Mesothelial cell of epicardium (in vitro differentiated cells): ENCODE measurements around the gene HASPIN. TPM values are rescaled to one million over a fixed set of nuclear protein-coding genes. Genes with fewer than 3 reads are reported as not detected.
"Not testable (repeated sequence)": the region's sequence is repeated elsewhere in the genome, so short reads cannot be mapped to it uniquely, and the experiment has no call there.

Experiments
- DNase-seq, 2 experiments: peaks; one replicate each; pipeline ENCODE4 v3.0.0; 2021; ENCODE audit warnings: low spot score in 2 of 2; ENCODE audit not compliant: unreplicated experiment in 2 of 2
- H3K27ac Mint-ChIP-seq: 2 replicates; pipeline ENCODE4 v1.8.0; 2021; ENCODE audit warnings: mixed read lengths
- H3K27me3 Mint-ChIP-seq: 2 replicates; pipeline ENCODE4 v1.8.0; 2021; ENCODE audit warnings: low read depth, mixed read lengths
- H3K36me3 Mint-ChIP-seq: 2 replicates; pipeline ENCODE4 v1.8.0; 2021; ENCODE audit warnings: mixed read lengths
- H3K4me1 Mint-ChIP-seq: 2 replicates; pipeline ENCODE4 v1.8.0; 2021; ENCODE audit warnings: mixed read lengths
- H3K4me3 Mint-ChIP-seq: 2 replicates; pipeline ENCODE4 v1.8.0; 2021; ENCODE audit warnings: mild to moderate bottlenecking, moderate library complexity, mixed read lengths
- H3K9me3 Mint-ChIP-seq: 2 replicates; pipeline ENCODE4 v1.8.0; 2021; ENCODE audit warnings: mixed read lengths
- total RNA-seq: library from RNA; stranded (reverse); gene quantifications from 3 replicates; pipeline ENCODE4 v1.2.1, GENCODE V29; 2021
- TF ChIP-seq, protein P1 (sequence below): fragments of 200-600 bp; sonication (generic); IDR thresholded peaks from one replicate; pipeline ENCODE4 v1.5.0; 2021; ENCODE audit warnings: antibody characterized with exemption; ENCODE audit not compliant: unreplicated experiment

Gene HASPIN
- total RNA-seq, 1 donor from 2014 or later: 4.4 TPM

DNA sequence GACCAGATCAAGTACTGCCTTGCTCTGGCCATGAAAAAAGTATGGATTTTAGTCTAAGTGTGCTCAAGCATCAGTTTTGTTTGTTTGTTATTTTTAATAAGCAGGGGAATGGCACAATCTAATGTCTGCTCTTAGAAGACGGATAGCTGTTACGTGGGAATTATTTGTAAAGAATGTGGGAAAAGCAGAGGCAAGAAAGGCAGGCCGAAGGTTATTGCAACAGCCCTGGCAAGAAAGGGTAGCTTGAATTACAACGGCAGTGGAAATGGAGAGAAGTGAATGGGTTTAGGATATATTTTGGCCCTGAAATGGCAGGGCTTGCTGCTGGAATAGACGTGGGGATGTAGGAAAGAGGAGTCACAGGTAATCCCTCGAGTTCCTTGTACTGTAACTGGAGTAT lies 987 bp upstream of the HASPIN start:
- peaks cover 15% of the 10 kb centered on the region for H3K36me3 Mint-ChIP-seq
- H3K9me3 Mint-ChIP-seq: no peaks in the 10 kb centered on the region
- H3K27me3 Mint-ChIP-seq: no peaks in the 10 kb centered on the region
- peak overlapping the region; percentile 92 for H3K27ac Mint-ChIP-seq
- no peak for DNase-seq
- TF ChIP-seq, protein P1, sequence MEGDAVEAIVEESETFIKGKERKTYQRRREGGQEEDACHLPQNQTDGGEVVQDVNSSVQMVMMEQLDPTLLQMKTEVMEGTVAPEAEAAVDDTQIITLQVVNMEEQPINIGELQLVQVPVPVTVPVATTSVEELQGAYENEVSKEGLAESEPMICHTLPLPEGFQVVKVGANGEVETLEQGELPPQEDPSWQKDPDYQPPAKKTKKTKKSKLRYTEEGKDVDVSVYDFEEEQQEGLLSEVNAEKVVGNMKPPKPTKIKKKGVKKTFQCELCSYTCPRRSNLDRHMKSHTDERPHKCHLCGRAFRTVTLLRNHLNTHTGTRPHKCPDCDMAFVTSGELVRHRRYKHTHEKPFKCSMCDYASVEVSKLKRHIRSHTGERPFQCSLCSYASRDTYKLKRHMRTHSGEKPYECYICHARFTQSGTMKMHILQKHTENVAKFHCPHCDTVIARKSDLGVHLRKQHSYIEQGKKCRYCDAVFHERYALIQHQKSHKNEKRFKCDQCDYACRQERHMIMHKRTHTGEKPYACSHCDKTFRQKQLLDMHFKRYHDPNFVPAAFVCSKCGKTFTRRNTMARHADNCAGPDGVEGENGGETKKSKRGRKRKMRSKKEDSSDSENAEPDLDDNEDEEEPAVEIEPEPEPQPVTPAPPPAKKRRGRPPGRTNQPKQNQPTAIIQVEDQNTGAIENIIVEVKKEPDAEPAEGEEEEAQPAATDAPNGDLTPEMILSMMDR: no peak
- H3K4me1 Mint-ChIP-seq: peaks cover 17% of the 10 kb centered on the region
- peak overlapping the region; percentile 95 for H3K4me3 Mint-ChIP-seq

DNA sequence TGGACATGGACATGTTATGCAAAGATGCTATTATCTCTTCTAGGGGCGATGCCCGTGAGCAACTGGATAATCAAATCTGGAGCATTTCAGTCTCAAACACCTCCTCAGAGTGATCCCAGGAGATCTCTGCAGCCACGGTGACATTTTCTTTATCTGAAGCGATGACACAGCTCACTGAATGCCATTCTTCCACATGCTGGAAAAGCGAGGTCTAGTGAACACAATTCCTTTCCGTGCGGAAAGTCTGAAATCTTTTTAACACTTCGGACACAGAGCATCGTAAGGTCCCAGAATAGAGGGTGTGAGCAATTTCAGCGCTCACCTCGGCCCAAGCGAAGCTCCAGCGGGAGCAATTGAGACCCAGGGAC lies 531 bp upstream of the HASPIN start:
- peaks cover 17% of the 10 kb centered on the region for H3K4me1 Mint-ChIP-seq
- peak overlapping the region; percentile 92 for H3K27ac Mint-ChIP-seq
- H3K9me3 Mint-ChIP-seq: no peaks in the 10 kb centered on the region
- TF ChIP-seq, protein P1: no peak
- peaks cover 14% of the 10 kb centered on the region for H3K36me3 Mint-ChIP-seq
- peak overlapping the region; percentile 95 for H3K4me3 Mint-ChIP-seq
- no peak for DNase-seq
- H3K27me3 Mint-ChIP-seq: no peaks in the 10 kb centered on the region

DNA sequence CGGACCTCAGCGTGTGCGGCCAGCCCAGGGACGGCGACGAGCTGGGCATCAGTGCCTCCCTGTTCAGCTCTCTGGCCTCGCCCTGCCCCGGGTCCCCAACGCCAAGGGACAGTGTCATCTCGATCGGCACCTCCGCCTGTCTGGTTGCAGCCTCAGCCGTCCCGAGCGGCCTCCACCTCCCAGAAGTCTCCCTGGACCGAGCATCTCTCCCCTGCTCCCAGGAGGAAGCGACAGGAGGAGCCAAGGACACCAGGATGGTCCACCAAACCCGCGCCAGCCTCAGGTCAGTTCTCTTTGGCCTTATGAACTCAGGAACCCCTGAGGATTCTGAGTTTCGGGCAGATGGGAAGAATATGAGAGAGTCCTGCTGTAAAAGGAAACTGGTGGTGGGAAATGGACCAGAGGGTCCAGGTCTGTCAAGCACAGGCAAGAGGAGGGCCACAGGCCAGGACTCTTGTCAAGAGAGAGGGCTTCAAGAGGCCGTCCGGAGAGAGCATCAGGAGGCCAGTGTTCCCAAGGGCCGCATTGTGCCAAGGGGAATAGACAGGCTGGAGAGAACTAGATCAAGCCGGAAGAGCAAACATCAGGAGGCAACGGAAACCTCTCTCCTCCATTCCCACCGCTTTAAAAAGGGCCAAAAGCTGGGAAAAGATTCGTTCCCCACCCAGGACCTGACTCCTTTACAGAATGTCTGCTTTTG lies 825 bp downstream of the HASPIN start:
- TF ChIP-seq, protein P1: no peak
- peak overlapping the region; percentile 12 for H3K27ac Mint-ChIP-seq
- no peak for DNase-seq
- H3K9me3 Mint-ChIP-seq: no peaks in the 10 kb centered on the region
- peaks cover 17% of the 10 kb centered on the region for H3K4me1 Mint-ChIP-seq
- no peaks in the 10 kb centered on the region for H3K27me3 Mint-ChIP-seq
- H3K4me3 Mint-ChIP-seq: peak overlapping the region; percentile 95
- H3K36me3 Mint-ChIP-seq: peaks cover 14% of the 10 kb centered on the region

DNA sequence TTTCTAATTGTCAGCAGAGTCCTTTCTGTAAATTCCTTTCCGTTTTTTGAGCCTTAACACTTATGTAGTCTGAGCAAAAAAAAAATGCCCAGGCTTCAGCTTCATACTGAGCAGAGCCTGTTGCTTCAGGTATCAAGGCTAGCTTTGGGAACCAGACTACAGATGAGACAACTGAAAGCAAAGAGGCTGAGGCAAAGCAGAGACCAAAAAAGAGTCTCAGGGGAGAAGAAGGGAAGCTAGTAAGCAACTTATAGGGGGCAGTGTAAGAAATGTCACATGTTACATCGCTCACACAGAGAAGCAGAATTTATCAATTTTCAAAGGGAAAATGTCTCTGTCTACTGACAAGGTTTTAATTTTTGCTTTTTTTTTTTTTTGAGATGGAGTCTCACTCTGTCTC lies 3.3 kb downstream of the HASPIN start:
- H3K4me1 Mint-ChIP-seq: peaks cover 19% of the 10 kb centered on the region
- no peaks in the 10 kb centered on the region for H3K9me3 Mint-ChIP-seq
- no peaks in the 10 kb centered on the region for H3K27me3 Mint-ChIP-seq
- DNase-seq: no peak
- no peak overlapping the region for H3K4me3 Mint-ChIP-seq
- peaks cover 9% of the 10 kb centered on the region for H3K36me3 Mint-ChIP-seq
- TF ChIP-seq, protein P1: no peak
- H3K27ac Mint-ChIP-seq: no peak overlapping the region

DNA sequence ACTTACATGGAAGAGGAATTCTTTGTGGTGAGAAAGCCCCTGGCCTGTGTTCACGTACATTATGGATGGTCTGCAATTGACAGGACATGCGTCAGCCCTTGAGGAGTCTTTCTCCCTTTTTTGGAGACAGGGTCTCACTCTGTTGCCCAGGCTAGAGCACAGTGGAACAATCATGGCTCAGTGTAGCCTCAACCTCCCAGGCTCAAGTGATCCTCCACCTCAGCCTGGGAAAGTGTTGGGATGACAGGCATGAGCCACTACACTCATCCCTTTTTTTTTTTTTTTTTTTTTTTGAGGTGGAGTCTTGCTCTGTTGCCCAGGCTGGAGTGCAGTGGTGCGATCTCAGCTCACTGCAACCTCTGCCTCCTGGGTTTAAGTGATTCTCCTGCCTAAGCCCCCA lies 4.4 kb downstream of the HASPIN start:
- H3K36me3 Mint-ChIP-seq, H3K27me3 Mint-ChIP-seq, DNase-seq, H3K27ac Mint-ChIP-seq, H3K4me3 Mint-ChIP-seq, H3K9me3 Mint-ChIP-seq: not testable (repeated sequence)
- H3K4me1 Mint-ChIP-seq: peaks cover 13% of the 10 kb centered on the region

DNA sequence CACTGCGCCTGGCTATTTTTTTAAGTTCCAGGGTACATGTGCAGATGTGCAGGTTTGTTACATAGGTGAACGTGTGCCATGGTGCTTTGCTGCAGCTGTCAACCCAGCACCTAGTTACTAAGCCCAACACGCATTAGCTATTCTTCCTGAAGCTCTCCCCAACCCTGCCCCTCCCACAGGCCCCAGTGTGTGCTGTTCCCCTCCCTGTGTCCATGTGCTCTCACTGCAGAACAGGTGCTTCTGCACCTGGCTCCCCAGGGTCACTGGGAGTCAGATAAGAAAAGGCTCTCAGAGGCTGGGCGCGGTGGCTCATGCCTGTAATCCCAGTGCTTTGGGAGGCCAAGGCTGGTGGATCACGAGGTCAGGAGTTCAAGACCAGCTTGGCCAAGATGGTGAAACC lies 6.2 kb downstream of the HASPIN start:
- no peak for DNase-seq
- H3K4me1 Mint-ChIP-seq: peaks cover 7% of the 10 kb centered on the region
- no peak overlapping the region for H3K4me3 Mint-ChIP-seq
- TF ChIP-seq, protein P1: no peak
- peaks cover 9% of the 10 kb centered on the region for H3K36me3 Mint-ChIP-seq
- no peaks in the 10 kb centered on the region for H3K27me3 Mint-ChIP-seq
- no peaks in the 10 kb centered on the region for H3K9me3 Mint-ChIP-seq
- H3K27ac Mint-ChIP-seq: no peak overlapping the region
